ENCODE measurements around the gene LHFPL5.

Gene LHFPL5

GRCh38 chr6:35804996-35805736 is at the start of gene LHFPL5:
Gene LHFPL5 (plus strand): TSS chr6:35805352. CDS start chr6:35805671, 319 bp downstream.
- Histone ChIP-seq H3K27ac (ENCODE audit: low read depth, low read length) (no peak within 1 kb of the TSS), H3K4me3 (ENCODE audit: low read depth, low read length) (peak within 1 kb of the TSS; percentile 74), H3K27me3 (ENCODE audit: control insufficient read depth, insufficient read depth, low read length) (no peaks in the 10 kb centered on the region), H3K9ac (ENCODE audit: low read depth, low read length) (no peak within 1 kb of the TSS), H3K9me3 (ENCODE audit: control insufficient read depth, insufficient read depth, low read length) (no peaks in the 10 kb centered on the region), H3K36me3 (ENCODE audit: control insufficient read depth, insufficient read depth, low read length) (no peaks in the 10 kb centered on the region), H3K4me1 (ENCODE audit: control insufficient read depth, insufficient read depth, low read length) (peaks cover 2% of the 10 kb centered on the region; the same call in 1 of the 2 replicates)

- Histone ChIP-seq H3K27ac (ENCODE audit: low read depth, low read length) (peak overlapping the region; percentile 21), H3K9ac (ENCODE audit: low read depth, low read length) (no peak overlapping the region), H3K9me3 (ENCODE audit: control insufficient read depth, insufficient read depth, low read length) (no peaks in the 10 kb centered on the region), H3K36me3 (ENCODE audit: control insufficient read depth, insufficient read depth, low read length) (no peaks in the 10 kb centered on the region), H3K27me3 (ENCODE audit: control insufficient read depth, insufficient read depth, low read length) (no peaks in the 10 kb centered on the region), H3K4me3 (ENCODE audit: low read depth, low read length) (no peak overlapping the region), H3K4me1 (ENCODE audit: control insufficient read depth, insufficient read depth, low read length) (peaks cover 24% of the 10 kb centered on the region)
These were observed 47.6 kb upstream of the LHFPL5 start for GRCh38 chr6:35757456-35758123.

GRCh38 chr6:35759426-35759825 is 45.7 kb upstream of the LHFPL5 start:
- H3K4me1 ChIP-seq (ENCODE audit: control insufficient read depth, insufficient read depth, low read length) = peaks cover 34% of the 10 kb centered on the region

GRCh38 chr6:35765739-35766138 is 39.4 kb upstream of the LHFPL5 start:
- Histone ChIP-seq H3K27me3 (ENCODE audit: control insufficient read depth, insufficient read depth, low read length) (no peaks in the 10 kb centered on the region), H3K4me1 (ENCODE audit: control insufficient read depth, insufficient read depth, low read length) (peaks cover 12% of the 10 kb centered on the region), H3K36me3 (ENCODE audit: control insufficient read depth, insufficient read depth, low read length) (no peaks in the 10 kb centered on the region), H3K9ac (ENCODE audit: low read depth, low read length) (no peak overlapping the region), H3K4me3 (ENCODE audit: low read depth, low read length) (no peak overlapping the region), H3K27ac (ENCODE audit: low read depth, low read length) (no peak overlapping the region), H3K9me3 (ENCODE audit: control insufficient read depth, insufficient read depth, low read length) (no peaks in the 10 kb centered on the region)

More at GRCh38 chr6:35759426-35759825, 45.7 kb upstream of the LHFPL5 start:
- Histone ChIP-seq H3K9me3 (ENCODE audit: control insufficient read depth, insufficient read depth, low read length) (no peaks in the 10 kb centered on the region), H3K27me3 (ENCODE audit: control insufficient read depth, insufficient read depth, low read length) (no peaks in the 10 kb centered on the region), H3K36me3 (ENCODE audit: control insufficient read depth, insufficient read depth, low read length) (no peaks in the 10 kb centered on the region), H3K27ac (ENCODE audit: low read depth, low read length) (no peak overlapping the region), H3K4me3 (ENCODE audit: low read depth, low read length) (no peak overlapping the region), H3K9ac (ENCODE audit: low read depth, low read length) (no peak overlapping the region)

GRCh38 chr6:35769211-35769610 is 35.9 kb upstream of the LHFPL5 start:
- H3K36me3 ChIP-seq (ENCODE audit: control insufficient read depth, insufficient read depth, low read length) = no peaks in the 10 kb centered on the region
- H3K4me1 ChIP-seq (ENCODE audit: control insufficient read depth, insufficient read depth, low read length) = no peaks in the 10 kb centered on the region
- H3K9me3 ChIP-seq (ENCODE audit: control insufficient read depth, insufficient read depth, low read length) = no peaks in the 10 kb centered on the region
- no peaks in the 10 kb centered on the region for H3K27me3 ChIP-seq (ENCODE audit: control insufficient read depth, insufficient read depth, low read length)
- H3K4me3 ChIP-seq (ENCODE audit: low read depth, low read length) = no peak overlapping the region
- no peak overlapping the region for H3K27ac ChIP-seq (ENCODE audit: low read depth, low read length)
- H3K9ac ChIP-seq (ENCODE audit: low read depth, low read length) = no peak overlapping the region

GRCh38 chr6:35771343-35771627 is 33.9 kb upstream of the LHFPL5 start:
- H3K27me3 ChIP-seq (ENCODE audit: control insufficient read depth, insufficient read depth, low read length) = peaks cover 10% of the 10 kb centered on the region; the same call in 1 of the 2 replicates
- H3K4me1 ChIP-seq (ENCODE audit: control insufficient read depth, insufficient read depth, low read length) = no peaks in the 10 kb centered on the region
- H3K9ac ChIP-seq (ENCODE audit: low read depth, low read length) = no peak overlapping the region
- no peaks in the 10 kb centered on the region for H3K36me3 ChIP-seq (ENCODE audit: control insufficient read depth, insufficient read depth, low read length)
- H3K4me3 ChIP-seq (ENCODE audit: low read depth, low read length) = no peak overlapping the region
- no peaks in the 10 kb centered on the region for H3K9me3 ChIP-seq (ENCODE audit: control insufficient read depth, insufficient read depth, low read length)
- H3K27ac ChIP-seq (ENCODE audit: low read depth, low read length) = no peak overlapping the region

GRCh38 chr6:35774116-35774794 is 30.9 kb upstream of the LHFPL5 start:
- no peak overlapping the region for H3K4me3 ChIP-seq (ENCODE audit: low read depth, low read length)
- no peaks in the 10 kb centered on the region for H3K9me3 ChIP-seq (ENCODE audit: control insufficient read depth, insufficient read depth, low read length)
- H3K27me3 ChIP-seq (ENCODE audit: control insufficient read depth, insufficient read depth, low read length) = peaks cover 20% of the 10 kb centered on the region; the same call in 1 of the 2 replicates
- H3K36me3 ChIP-seq (ENCODE audit: control insufficient read depth, insufficient read depth, low read length) = no peaks in the 10 kb centered on the region
- H3K4me1 ChIP-seq (ENCODE audit: control insufficient read depth, insufficient read depth, low read length) = no peaks in the 10 kb centered on the region
- no peak overlapping the region for H3K9ac ChIP-seq (ENCODE audit: low read depth, low read length)
- no peak overlapping the region for H3K27ac ChIP-seq (ENCODE audit: low read depth, low read length)

GRCh38 chr6:35775031-35775430 is 30.1 kb upstream of the LHFPL5 start:
- H3K4me1 ChIP-seq (ENCODE audit: control insufficient read depth, insufficient read depth, low read length) = no peaks in the 10 kb centered on the region

GRCh38 chr6:35776364-35777215 is 28.6 kb upstream of the LHFPL5 start, which contains the start of gene CLPSL2:
Gene CLPSL2 (plus strand): TSS chr6:35776598. CDS start chr6:35776619, 21 bp downstream.
- Histone ChIP-seq H3K9ac (ENCODE audit: low read depth, low read length) (peak within 1 kb of the TSS; percentile 54; the same call in 1 of the 2 replicates), H3K4me1 (ENCODE audit: control insufficient read depth, insufficient read depth, low read length) (no peaks in the 10 kb centered on the region), H3K27me3 (ENCODE audit: control insufficient read depth, insufficient read depth, low read length) (peaks cover 20% of the 10 kb centered on the region; the same call in 1 of the 2 replicates), H3K36me3 (ENCODE audit: control insufficient read depth, insufficient read depth, low read length) (no peaks in the 10 kb centered on the region), H3K27ac (ENCODE audit: low read depth, low read length) (no peak within 1 kb of the TSS), H3K9me3 (ENCODE audit: control insufficient read depth, insufficient read depth, low read length) (no peaks in the 10 kb centered on the region), H3K4me3 (ENCODE audit: low read depth, low read length) (peak within 1 kb of the TSS; percentile 70)

More at GRCh38 chr6:35775031-35775430, 30.1 kb upstream of the LHFPL5 start:
- no peaks in the 10 kb centered on the region for H3K36me3 ChIP-seq (ENCODE audit: control insufficient read depth, insufficient read depth, low read length)
- H3K27ac ChIP-seq (ENCODE audit: low read depth, low read length) = no peak overlapping the region
- H3K9me3 ChIP-seq (ENCODE audit: control insufficient read depth, insufficient read depth, low read length) = no peaks in the 10 kb centered on the region
- no peak overlapping the region for H3K9ac ChIP-seq (ENCODE audit: low read depth, low read length)
- H3K4me3 ChIP-seq (ENCODE audit: low read depth, low read length) = no peak overlapping the region
- peaks cover 20% of the 10 kb centered on the region; the same call in 1 of the 2 replicates for H3K27me3 ChIP-seq (ENCODE audit: control insufficient read depth, insufficient read depth, low read length)

GRCh38 chr6:35777356-35778102 is 27.6 kb upstream of the LHFPL5 start:
- no peaks in the 10 kb centered on the region for H3K36me3 ChIP-seq (ENCODE audit: control insufficient read depth, insufficient read depth, low read length)
- no peak overlapping the region for H3K27ac ChIP-seq (ENCODE audit: low read depth, low read length)
- H3K4me1 ChIP-seq (ENCODE audit: control insufficient read depth, insufficient read depth, low read length) = no peaks in the 10 kb centered on the region
- no peak overlapping the region for H3K4me3 ChIP-seq (ENCODE audit: low read depth, low read length)
- peaks cover 20% of the 10 kb centered on the region; the same call in 1 of the 2 replicates for H3K27me3 ChIP-seq (ENCODE audit: control insufficient read depth, insufficient read depth, low read length)
- H3K9me3 ChIP-seq (ENCODE audit: control insufficient read depth, insufficient read depth, low read length) = no peaks in the 10 kb centered on the region
- no peak overlapping the region for H3K9ac ChIP-seq (ENCODE audit: low read depth, low read length)
